ENCODE data around the gene ACACB. TPM values are rescaled to one million over a fixed set of nuclear protein-coding genes. Genes with fewer than 3 reads are reported as not detected.

ACACB gene
- total RNA-seq, 1 donor from 2014 or later = 4.4 TPM

- Mint-ChIP-seq H3K27me3 (ENCODE audit: unreplicated experiment) (no peaks in the 10 kb centered on the region), H3K4me1 (ENCODE audit: unreplicated experiment) (peaks cover 29% of the 10 kb centered on the region), H3K4me3 (ENCODE audit: unreplicated experiment) (no peak overlapping the region), H3K36me3 (ENCODE audit: unreplicated experiment) (no peaks in the 10 kb centered on the region), H3K27ac (ENCODE audit: unreplicated experiment) (no peak overlapping the region), H3K9me3 (ENCODE audit: unreplicated experiment) (no peaks in the 10 kb centered on the region)
- TF ChIP-seq CTCF (IDR thresholded peaks at IDR 0.05) = no peak
- DNase-seq (ENCODE audit: extremely low spot score, unreplicated experiment) = no peak
Observed at GRCh38 chr12:109114644-109115043, 1.7 kb upstream of the ACACB start.

- H3K4me3 Mint-ChIP-seq (ENCODE audit: unreplicated experiment) = no peak overlapping the region
- no peaks in the 10 kb centered on the region for H3K9me3 Mint-ChIP-seq (ENCODE audit: unreplicated experiment)
- no peak overlapping the region for H3K27ac Mint-ChIP-seq (ENCODE audit: unreplicated experiment)
- no peak for TF ChIP-seq CTCF (IDR thresholded peaks at IDR 0.05)
- H3K36me3 Mint-ChIP-seq (ENCODE audit: unreplicated experiment) = no peaks in the 10 kb centered on the region
- peaks cover 27% of the 10 kb centered on the region for H3K4me1 Mint-ChIP-seq (ENCODE audit: unreplicated experiment)
- DNase-seq (ENCODE audit: extremely low spot score, unreplicated experiment) = no peak
- H3K27me3 Mint-ChIP-seq (ENCODE audit: unreplicated experiment) = no peaks in the 10 kb centered on the region
Observed at GRCh38 chr12:109115404-109115757, 1.0 kb upstream of the ACACB start.

- no peak overlapping the region for H3K27ac Mint-ChIP-seq (ENCODE audit: unreplicated experiment)
Observed at GRCh38 chr12:109116611-109116949, 193 bp downstream of the ACACB start.

GRCh38 chr12:109120095-109120494 is 3.7 kb downstream of the ACACB start:
- Mint-ChIP-seq H3K27ac (ENCODE audit: unreplicated experiment) (no peak overlapping the region), H3K4me1 (ENCODE audit: unreplicated experiment) (peaks cover 6% of the 10 kb centered on the region), H3K27me3 (ENCODE audit: unreplicated experiment) (peaks cover 7% of the 10 kb centered on the region), H3K36me3 (ENCODE audit: unreplicated experiment) (no peaks in the 10 kb centered on the region), H3K9me3 (ENCODE audit: unreplicated experiment) (no peaks in the 10 kb centered on the region), H3K4me3 (ENCODE audit: unreplicated experiment) (no peak overlapping the region)
- DNase-seq (ENCODE audit: extremely low spot score, unreplicated experiment) = no peak
- TF ChIP-seq CTCF (IDR thresholded peaks at IDR 0.05) = no peak

More at GRCh38 chr12:109116611-109116949, 193 bp downstream of the ACACB start:
- H3K36me3 Mint-ChIP-seq (ENCODE audit: unreplicated experiment) = no peaks in the 10 kb centered on the region
- no peak for DNase-seq (ENCODE audit: extremely low spot score, unreplicated experiment)
- peaks cover 20% of the 10 kb centered on the region for H3K4me1 Mint-ChIP-seq (ENCODE audit: unreplicated experiment)
- no peaks in the 10 kb centered on the region for H3K9me3 Mint-ChIP-seq (ENCODE audit: unreplicated experiment)
- TF ChIP-seq CTCF (IDR thresholded peaks at IDR 0.05) = no peak
- no peaks in the 10 kb centered on the region for H3K27me3 Mint-ChIP-seq (ENCODE audit: unreplicated experiment)
- H3K4me3 Mint-ChIP-seq (ENCODE audit: unreplicated experiment) = no peak overlapping the region

GRCh38 chr12:109120557-109120956 is 4.2 kb downstream of the ACACB start:
- H3K4me1 Mint-ChIP-seq (ENCODE audit: unreplicated experiment) = peaks cover 3% of the 10 kb centered on the region
- no peak overlapping the region for H3K4me3 Mint-ChIP-seq (ENCODE audit: unreplicated experiment)
- H3K9me3 Mint-ChIP-seq (ENCODE audit: unreplicated experiment) = no peaks in the 10 kb centered on the region
- TF ChIP-seq CTCF (IDR thresholded peaks at IDR 0.05) = no peak
- no peak for DNase-seq (ENCODE audit: extremely low spot score, unreplicated experiment)
- H3K36me3 Mint-ChIP-seq (ENCODE audit: unreplicated experiment) = no peaks in the 10 kb centered on the region
- no peak overlapping the region for H3K27ac Mint-ChIP-seq (ENCODE audit: unreplicated experiment)
- peaks cover 7% of the 10 kb centered on the region for H3K27me3 Mint-ChIP-seq (ENCODE audit: unreplicated experiment)
